ENCODE results near the gene HOXA6. TPM values are rescaled to one million over a fixed set of nuclear protein-coding genes. Genes with fewer than 3 reads are reported as not detected.

The HOXA6 gene
- total RNA-seq, 1 experiment from 2014 or later = not detected

- TF ChIP-seq CTCF (conservative IDR thresholded peaks at IDR 0.05) = no peak
- Histone ChIP-seq H3K23me2 (ENCODE audit: insufficient read length, low read depth, low read length, poor library complexity, severe bottlenecking) (peaks cover 10% of the 10 kb centered on the region), H2BK120ac (ENCODE audit: low read depth, low read length, poor library complexity, severe bottlenecking) (no peak overlapping the region), H3K9me3 (ENCODE audit: control insufficient read depth, low read depth, low read length) (no peaks in the 10 kb centered on the region), H2AK5ac (ENCODE audit: insufficient read length, low read length) (no peak overlapping the region), H3K23ac (ENCODE audit: insufficient read length, low read depth, low read length) (no peak overlapping the region), H3T11ph (ENCODE audit: low read length) (no peak overlapping the region), H4K5ac (ENCODE audit: insufficient read length, low read depth, low read length) (no peak overlapping the region), H3K79me2 (ENCODE audit: insufficient read depth, low read length) (no peaks in the 10 kb centered on the region), H2BK5ac (ENCODE audit: insufficient read length, low read length) (no peak overlapping the region), H2AFZ (ENCODE audit: low read length) (no peak overlapping the region), H2BK15ac (ENCODE audit: low read depth, low read length) (no peak overlapping the region), H3K18ac (ENCODE audit: insufficient read length, low read depth, low read length) (no peak overlapping the region), H4K91ac (ENCODE audit: insufficient read length, low read depth, low read length) (no peak overlapping the region), H3K27ac (ENCODE audit: insufficient read length, low read depth, low read length) (no peak overlapping the region), H3K4me1 (ENCODE audit: insufficient read depth, low read length) (no peaks in the 10 kb centered on the region), H2BK12ac (ENCODE audit: insufficient read length, low read depth, low read length) (no peak overlapping the region), H4K20me1 (ENCODE audit: control insufficient read depth, insufficient read depth, insufficient read length) (no peaks in the 10 kb centered on the region), H3K4ac (ENCODE audit: low read depth, low read length) (no peak overlapping the region), H3K27me3 (ENCODE audit: insufficient read depth, low read length) (peaks cover 98% of the 10 kb centered on the region), H3K14ac (ENCODE audit: insufficient read depth, low read length) (no peak overlapping the region), H4K8ac (replicated peaks; ENCODE audit: insufficient read length, low read depth, low read length) (no peak overlapping the region), H3K56ac (ENCODE audit: insufficient read length, low read depth, low read length) (no peak overlapping the region), H2BK20ac (ENCODE audit: low read depth, low read length, poor library complexity, severe bottlenecking) (no peak overlapping the region), H3K4me2 (ENCODE audit: insufficient read depth, insufficient read length, low read length) (no peak overlapping the region), H3K79me1 (ENCODE audit: insufficient read depth, low read depth, low read length, poor library complexity, severe bottlenecking) (no peaks in the 10 kb centered on the region), H3K9ac (ENCODE audit: extremely low read depth, insufficient read length, low read length) (no peak overlapping the region)
- DNase-seq = peak; percentile 65
- Mint-ChIP-seq H3K36me3 (ENCODE audit: insufficient read depth in 1 of 3, low read depth in 3 of 3) (no peaks in the 10 kb centered on the region; a peak in 1 of 7 replicates), H3K27me3 (ENCODE audit: low read depth) (peaks cover 100% of the 10 kb centered on the region), H3K27ac (no peak overlapping the region), H3K4me1 (peaks cover 7 to 13% of the 10 kb centered on the region in 2 experiments), H3K9me3 (peaks cover 0 to 20% of the 10 kb centered on the region in 2 experiments), H3K4me3 (no peak overlapping the region; a peak in 1 of 5 replicates)
- WGBS (ENCODE audit: extremely low coverage, insufficient read length, low lambda C conversion rate) = no CpG with 5 or more reads among the region's 53 CpGs
Measured at GRCh38 chr7:27139334-27140125, 8.0 kb downstream of the HOXA6 start.

Data from H9 (cell line).